Panc1 (cell line): ENCODE results near the gene KCNB1. TPM values are rescaled to one million over a fixed set of nuclear protein-coding genes. Genes with fewer than 3 reads are reported as not detected.

ENCODE experiments used
- ATAC-seq: fragments of 200-7000 bp; cut with Tn5 transposase; 2 replicates; pipeline ENCODE4 v1.9.1; 2020; ENCODE audit warnings: mild to moderate bottlenecking, moderate library complexity
- BruUV-seq: library from RNA; stranded (reverse); fragments of 400-500 nt; replicated peaks from 2 replicates; lab custom pipeline; 2021; lab: Mats Ljungman, UMichigan
- CTCF ChIA-PET: fragments of 300-600 bp; sonication (Branson Sonifier 250); formaldehyde crosslinking; loops from one replicate; lab custom pipeline; 2022; ENCODE audit warnings: antibody characterized with exemption; lab: Charles Lee
- POLR2A ChIA-PET: fragments of 300-600 bp; sonication (Branson Sonifier 250); formaldehyde crosslinking; loops from one replicate; lab custom pipeline; 2022; ENCODE audit warnings: antibody characterized with exemption; lab: Charles Lee
- DNase-seq: peaks from one replicate; pipeline ENCODE4 v3.0.0-alpha.2; 2010; ENCODE audit warnings: low read depth, low spot score
- H3K27ac ChIP-seq: 2 replicates; pipeline ENCODE4 v1.5.1; 2011; ENCODE audit warnings: mild to moderate bottlenecking, low read length, inconsistent platforms
- H3K27me3 ChIP-seq: fragments of 200-500 bp; sonication (Bioruptor generic); 2 replicates; pipeline ENCODE4 v1.6.0; 2014; ENCODE audit warnings: low read length, inconsistent platforms; ENCODE audit not compliant: control insufficient read depth, insufficient read depth
- H3K36me3 ChIP-seq: fragments of 200-500 bp; sonication (Bioruptor generic); 2 replicates; pipeline ENCODE4 v1.5.1; 2014; ENCODE audit warnings: inconsistent platforms, mild to moderate bottlenecking, low read length, moderate library complexity; ENCODE audit not compliant: control insufficient read depth, insufficient read depth
- H3K4me1 ChIP-seq: 2 replicates; pipeline ENCODE4 v1.5.1; 2011; ENCODE audit warnings: inconsistent platforms, mild to moderate bottlenecking, low read length, moderate library complexity; ENCODE audit not compliant: control insufficient read depth, insufficient read depth
- H3K4me3 ChIP-seq, 2 experiments: 2 replicates each; pipeline ENCODE4 v1.5.1; 2011 to 2012; ENCODE audit warnings: low read depth in 2 of 2, low read length in 2 of 2, mild to moderate bottlenecking in 2 of 2, inconsistent platforms in 1 of 2, moderate library complexity in 1 of 2
- H3K9me3 ChIP-seq: fragments of 200-500 bp; sonication (Bioruptor generic); 2 replicates; pipeline ENCODE4 v1.5.1; 2014; ENCODE audit warnings: low read depth, mild to moderate bottlenecking, inconsistent platforms, low read length, moderate library complexity; ENCODE audit not compliant: control insufficient read depth, insufficient read depth
- CTCF ChIP-seq: fragments of 450-650 bp; IDR thresholded peaks from 2 replicates; pipeline ENCODE4 v1.5.1; 2017; ENCODE audit warnings: mild to moderate bottlenecking
- POLR2AphosphoS5 ChIP-seq: IDR thresholded peaks from 2 replicates; pipeline ENCODE4 v1.6.1; 2012; ENCODE audit warnings: mild to moderate bottlenecking, low read depth, low read length, moderate library complexity
- REST ChIP-seq, 2 experiments: IDR thresholded peaks; 2 replicates each; pipeline ENCODE4 v1.6.1; 2011 to 2012; ENCODE audit warnings: low read depth in 2 of 2, control low read depth in 1 of 2, low read length in 1 of 2, mild to moderate bottlenecking in 1 of 2, moderate library complexity in 1 of 2; ENCODE audit not compliant: insufficient read depth in 1 of 2
- SIN3A ChIP-seq: IDR thresholded peaks from 2 replicates; pipeline ENCODE4 v1.6.1; 2012; ENCODE audit warnings: low read depth, mild to moderate bottlenecking, low read length, moderate library complexity, borderline replicate concordance; ENCODE audit not compliant: insufficient read depth
- TCF7L2 ChIP-seq: IDR thresholded peaks from 2 replicates; pipeline ENCODE4 v1.6.1; 2011; ENCODE audit warnings: mild to moderate bottlenecking, low read depth, low read length, inconsistent platforms
- in situ Hi-C: cut with HindIII; loops from 2 replicates; pipeline ENCODE4 v1.10.0; 2016; ENCODE audit warnings: low sequenced_read_pairs, low pct_unique_long_range_greater_than_20kb
- intact Hi-C: fragments of 100-400 bp; cut with micrococcal nuclease; formaldehyde crosslinking; loops from one replicate; pipeline ENCODE4 v1.10.0; 2022; ENCODE audit not compliant: unreplicated experiment
- total RNA-seq: library from RNA; stranded (reverse); gene quantifications from one replicate; pipeline ENCODE4 v1.2.1, GENCODE V29; 2021; ENCODE audit not compliant: unreplicated experiment

The KCNB1 gene
- total RNA-seq, 1 experiment from 2014 or later, result 11.1 TPM

- H3K27ac ChIP-seq, result no peak overlapping the region
- no TSS peak for BruUV-seq
- DNase-seq (no peak), ATAC-seq (peak; percentile 26; the same call in 1 of the 2 replicates)
- H3K4me3 ChIP-seq, result no peak overlapping the region
- 0 out of 2 replicates have a peak, but pooled peaks cover 2% of the 10 kb centered on the region for H3K27me3 ChIP-seq
- in situ Hi-C loops, result no loop called here
- ChIA-PET CTCF (no interaction called here), POLR2A (interaction anchor here (0.7 kb wide), 1 partner anchor 78 kb away, joined by 5 read pairs; no protein-coding TSS in a partner anchor)
- no peaks in the 10 kb centered on the region for H3K9me3 ChIP-seq
- H3K36me3 ChIP-seq, result no peaks in the 10 kb centered on the region
- H3K4me1 ChIP-seq, result no peaks in the 10 kb centered on the region
- intact Hi-C loops, result no loop called here
- TF ChIP-seq TCF7L2 (no peak), CTCF (no peak)
These were observed 36.8 kb upstream of the KCNB1 start for GRCh38 chr20:49519212-49519712.

- no peak overlapping the region for H3K27ac ChIP-seq
- intact Hi-C loops (no loop called here), in situ Hi-C loops (no loop called here)
- H3K27me3 ChIP-seq, result 0 out of 2 replicates have a peak, but pooled peaks cover 2% of the 10 kb centered on the region
- H3K36me3 ChIP-seq, result no peaks in the 10 kb centered on the region
- ATAC-seq, result no peak
- no peaks in the 10 kb centered on the region for H3K4me1 ChIP-seq
- POLR2A ChIA-PET, result interaction anchor here (0.7 kb wide), 1 partner anchor 77 kb away, joined by 5 read pairs; no protein-coding TSS in a partner anchor
- BruUV-seq, result no TSS peak
- DNase-seq, result no peak
- TF ChIP-seq SIN3A (no peak), REST (IDR thresholded peaks at IDR 0.05; ENCODE audit: insufficient read depth in 1 of 2, low read depth in 2 of 2, low read length in 1 of 2) (no peak), POLR2AphosphoS5 (no peak), TCF7L2 (no peak), CTCF (no peak)
- no peak overlapping the region for H3K4me3 ChIP-seq
- no peaks in the 10 kb centered on the region for H3K9me3 ChIP-seq
- CTCF ChIA-PET, result interaction anchor here (0.7 kb wide), 1 partner anchor 52 kb away, joined by 3 read pairs; no protein-coding TSS in a partner anchor
These were observed 36.1 kb upstream of the KCNB1 start for GRCh38 chr20:49518576-49518975.
